Fibroblast of lung (primary cell): ENCODE data around the gene PCP4. TPM values are rescaled to one million over a fixed set of nuclear protein-coding genes. Genes with fewer than 3 reads are reported as not detected.

Experiments used
- DNase-seq, 2 donors: peaks; one replicate each; pipeline versions ENCODE4 v3.0.0 to v3.0.0-alpha.2; 2010; ENCODE audit warnings: low read depth in 2 of 2
- H2AFZ ChIP-seq: 2 replicates; pipeline ENCODE4 v1.5.1; 2012; ENCODE audit warnings: low read length, control low read depth, inconsistent platforms
- H3K27ac ChIP-seq: 2 replicates; pipeline ENCODE4 v1.5.1; 2011; ENCODE audit warnings: low read length, control low read depth; ENCODE audit not compliant: insufficient read depth
- H3K27me3 ChIP-seq: 2 replicates; pipeline ENCODE4 v1.5.1; 2011; ENCODE audit warnings: mild to moderate bottlenecking, low read length; ENCODE audit not compliant: control insufficient read depth, insufficient read depth
- H3K36me3 ChIP-seq: 2 replicates; pipeline ENCODE4 v1.5.1; 2011; ENCODE audit warnings: low read length; ENCODE audit not compliant: control insufficient read depth, insufficient read depth
- H3K4me1 ChIP-seq: 2 replicates; pipeline ENCODE4 v1.5.1; 2011; ENCODE audit warnings: low read length; ENCODE audit not compliant: control insufficient read depth, insufficient read depth; ENCODE audit errors: extremely low read depth
- H3K4me2 ChIP-seq: 2 replicates; pipeline ENCODE4 v1.5.1; 2011; ENCODE audit warnings: low read length, control low read depth; ENCODE audit not compliant: insufficient read depth; ENCODE audit errors: extremely low read depth
- H3K4me3 ChIP-seq, 4 experiments: fragments of 200-600 bp in 1 of 4; sonication (generic) in 1 of 4; replicated peaks in 1 of 4; 2 replicates each; pipeline ENCODE4 v1.5.1; 2011 to 2016; ENCODE audit warnings: low read length in 4 of 4, low read depth in 3 of 4, mild to moderate bottlenecking in 3 of 4, control low read depth in 2 of 4, inconsistent platforms in 1 of 4, mixed read lengths in 1 of 4; ENCODE audit not compliant: insufficient read depth in 1 of 4; ENCODE audit errors: control extremely low read depth in 1 of 4
- H3K79me2 ChIP-seq: 2 replicates; pipeline ENCODE4 v1.5.1; 2012; ENCODE audit warnings: mild to moderate bottlenecking, low read length, inconsistent platforms; ENCODE audit not compliant: control insufficient read depth, insufficient read depth
- H3K9ac ChIP-seq: 2 replicates; pipeline ENCODE4 v1.5.1; 2011; ENCODE audit warnings: mild to moderate bottlenecking, low read length, control low read depth; ENCODE audit not compliant: insufficient read depth
- H3K9me3 ChIP-seq: 2 replicates; pipeline ENCODE4 v1.5.1; 2012; ENCODE audit warnings: low read depth, low read length; ENCODE audit not compliant: control insufficient read depth, insufficient read depth
- H4K20me1 ChIP-seq: 2 replicates; pipeline ENCODE4 v1.5.1; 2011; ENCODE audit warnings: low read length; ENCODE audit not compliant: control insufficient read depth, insufficient read depth; ENCODE audit errors: extremely low read depth
- CTCF ChIP-seq, 2 donors: IDR thresholded peaks in 1 of 2; conservative IDR thresholded peaks in 1 of 2; 1 replicate in 1 of 2; 2 replicates in 1 of 2; pipeline ENCODE4 v1.5.1; 2011 to 2012; ENCODE audit warnings: low read length in 2 of 2, control low read depth in 1 of 2, inconsistent platforms in 1 of 2, low read depth in 1 of 2, mild to moderate bottlenecking in 1 of 2
- EZH2 ChIP-seq: IDR thresholded peaks from 2 replicates; pipeline ENCODE4 v1.5.1; 2012; ENCODE audit warnings: low read length, control low read depth, mild to moderate bottlenecking; ENCODE audit errors: missing control alignments
- polyA plus RNA-seq, 2 donors: library from polyadenylated mRNA; depleted of rRNA in 1 of 2; stranded (reverse) in 1 of 2; unstranded in 1 of 2; fragments of >200 nt; gene quantifications; 2 replicates each; pipeline ENCODE4 v1.2.1, GENCODE V29; 2011 to 2012; ENCODE audit warnings: missing spikeins in 1 of 2
- total RNA-seq: library from RNA; depleted of rRNA; stranded (reverse); fragments of >200 nt; gene quantifications from 2 replicates; pipeline ENCODE4 v1.2.1, GENCODE V29; 2014

Gene PCP4
- total and polyA plus RNA-seq, 2 donors (not counting 1 experiment from before 2014, with no cell fraction given): not detected

- no peak overlapping the region for H3K4me2 ChIP-seq
Measured at GRCh38 chr21:39938086-39938625, 70.9 kb downstream of the PCP4 start.

GRCh38 chr21:39946199-39946598, 79.0 kb downstream of the PCP4 start:
- Histone ChIP-seq H3K4me2 (no peak overlapping the region), H3K9me3 (no peaks in the 10 kb centered on the region), H3K4me3 (no peak overlapping the region), H3K79me2 (no peaks in the 10 kb centered on the region), H2AFZ (no peak overlapping the region), H3K27me3 (no peaks in the 10 kb centered on the region), H3K9ac (no peak overlapping the region), H3K4me1 (no peaks in the 10 kb centered on the region), H3K27ac (no peak overlapping the region), H4K20me1 (no peaks in the 10 kb centered on the region), H3K36me3 (no peaks in the 10 kb centered on the region)
- DNase-seq: no peak
- TF ChIP-seq EZH2 (no peak), CTCF (conservative IDR thresholded peaks at IDR 0.05 in 1 of 2, IDR thresholded peaks at IDR 0.05 in 1 of 2; ENCODE audit: low read depth in 1 of 2, low read length in 2 of 2) (no peak)

More at GRCh38 chr21:39938086-39938625, 70.9 kb downstream of the PCP4 start:
- H3K36me3 ChIP-seq: no peaks in the 10 kb centered on the region
- H2AFZ ChIP-seq: no peak overlapping the region
- H3K79me2 ChIP-seq: no peaks in the 10 kb centered on the region
- H3K27me3 ChIP-seq: no peaks in the 10 kb centered on the region
- H3K4me1 ChIP-seq: no peaks in the 10 kb centered on the region
- no peaks in the 10 kb centered on the region for H3K9me3 ChIP-seq
- no peak overlapping the region for H3K27ac ChIP-seq
- H3K4me3 ChIP-seq: no peak overlapping the region
- no peak for TF ChIP-seq EZH2
- no peak for TF ChIP-seq CTCF (conservative IDR thresholded peaks at IDR 0.05 in 1 of 2, IDR thresholded peaks at IDR 0.05 in 1 of 2; ENCODE audit: low read depth in 1 of 2, low read length in 2 of 2)
- H3K9ac ChIP-seq: no peak overlapping the region
- DNase-seq: no peak
- H4K20me1 ChIP-seq: no peaks in the 10 kb centered on the region

- Histone ChIP-seq H2AFZ (no peak overlapping the region), H3K4me2 (no peak overlapping the region), H3K79me2 (no peaks in the 10 kb centered on the region), H4K20me1 (no peaks in the 10 kb centered on the region), H3K27me3 (no peaks in the 10 kb centered on the region), H3K36me3 (no peaks in the 10 kb centered on the region), H3K27ac (no peak overlapping the region), H3K9me3 (no peaks in the 10 kb centered on the region), H3K4me1 (no peaks in the 10 kb centered on the region), H3K4me3 (no peak overlapping the region), H3K9ac (no peak overlapping the region)
- DNase-seq: no peak
- no peak for TF ChIP-seq EZH2
- no peak for TF ChIP-seq CTCF (conservative IDR thresholded peaks at IDR 0.05 in 1 of 2, IDR thresholded peaks at IDR 0.05 in 1 of 2; ENCODE audit: low read depth in 1 of 2, low read length in 2 of 2)
Measured at GRCh38 chr21:39947031-39947430, 79.8 kb downstream of the PCP4 start.
